DOHH2 (cell line): Measurements from ENCODE around the gene RAP1B.

ENCODE experiments used
- H3F3A ChIP-seq: fragments of 200-600 bp; sonication (generic), shearing (Covaris generic); 2 replicates; pipeline ENCODE4 v1.6.0; 2016; ENCODE audit warnings: antibody characterized with exemption, mild to moderate bottlenecking; ENCODE audit not compliant: control insufficient read depth, insufficient read depth
- H3K27ac ChIP-seq: fragments of 200-600 bp; sonication (generic); 2 replicates; pipeline ENCODE4 v1.5.1; 2014; ENCODE audit warnings: low read depth, mild to moderate bottlenecking, low read length, moderate library complexity
- H3K27me3 ChIP-seq: fragments of 200-600 bp; sonication (generic); 2 replicates; pipeline ENCODE4 v1.6.1; 2014; ENCODE audit warnings: mild to moderate bottlenecking, low read length, mixed read lengths; ENCODE audit not compliant: control insufficient read depth
- H3K36me3 ChIP-seq: fragments of 200-600 bp; sonication (generic); 2 replicates; pipeline ENCODE4 v1.6.1; 2014; ENCODE audit warnings: mild to moderate bottlenecking, low read length, moderate library complexity, mixed read lengths; ENCODE audit not compliant: control insufficient read depth
- H3K4me1 ChIP-seq: fragments of 200-600 bp; sonication (generic); 2 replicates; pipeline ENCODE4 v1.6.1; 2014; ENCODE audit warnings: mild to moderate bottlenecking, low read length, mixed read lengths; ENCODE audit not compliant: control insufficient read depth
- H3K4me2 ChIP-seq: fragments of 200-600 bp; sonication (generic); 2 replicates; pipeline ENCODE4 v1.6.0; 2014; ENCODE audit warnings: mild to moderate bottlenecking, low read length, moderate library complexity
- H3K4me3 ChIP-seq: fragments of 200-600 bp; sonication (generic); 2 replicates; pipeline ENCODE4 v1.5.1; 2014; ENCODE audit warnings: mild to moderate bottlenecking, low read length, mixed read lengths
- H3K79me2 ChIP-seq: fragments of 200-600 bp; sonication (generic); 2 replicates; pipeline ENCODE4 v1.6.1; 2014; ENCODE audit warnings: mild to moderate bottlenecking, low read length, mixed read lengths; ENCODE audit not compliant: control insufficient read depth
- H3K9me2 ChIP-seq: fragments of 200-600 bp; sonication (generic); replicated peaks from 2 replicates; pipeline ENCODE4 v1.6.1; 2014; ENCODE audit warnings: mild to moderate bottlenecking, low read length, mixed read lengths; ENCODE audit not compliant: control insufficient read depth
- H3K9me3 ChIP-seq: fragments of 200-600 bp; sonication (generic); 2 replicates; pipeline ENCODE4 v1.6.1; 2014; ENCODE audit warnings: antibody characterized with exemption, low read length, mixed read lengths; ENCODE audit not compliant: control insufficient read depth, insufficient read depth
- H4K20me1 ChIP-seq: fragments of 200-600 bp; sonication (generic); 2 replicates; pipeline ENCODE4 v1.6.0; 2014; ENCODE audit warnings: low read depth, mild to moderate bottlenecking, antibody characterized with exemption, low read length, moderate library complexity; ENCODE audit not compliant: control insufficient read depth, insufficient read depth
- EZH2phosphoT487 ChIP-seq: fragments of 200-600 bp; sonication (generic); IDR thresholded peaks from 2 replicates; pipeline ENCODE4 v1.6.1; 2017; ENCODE audit warnings: borderline replicate concordance, mild to moderate bottlenecking, antibody characterized with exemption, low read length, moderate library complexity, mixed read lengths
- TF ChIP-seq, protein P1 (sequence below): fragments of 200-600 bp; sonication (generic); IDR thresholded peaks from one replicate; pipeline ENCODE4 v1.5.1; 2014; ENCODE audit warnings: antibody characterized with exemption, mild to moderate bottlenecking, low read depth, low read length; ENCODE audit not compliant: poor library complexity, severe bottlenecking

The RAP1B gene

DNA sequence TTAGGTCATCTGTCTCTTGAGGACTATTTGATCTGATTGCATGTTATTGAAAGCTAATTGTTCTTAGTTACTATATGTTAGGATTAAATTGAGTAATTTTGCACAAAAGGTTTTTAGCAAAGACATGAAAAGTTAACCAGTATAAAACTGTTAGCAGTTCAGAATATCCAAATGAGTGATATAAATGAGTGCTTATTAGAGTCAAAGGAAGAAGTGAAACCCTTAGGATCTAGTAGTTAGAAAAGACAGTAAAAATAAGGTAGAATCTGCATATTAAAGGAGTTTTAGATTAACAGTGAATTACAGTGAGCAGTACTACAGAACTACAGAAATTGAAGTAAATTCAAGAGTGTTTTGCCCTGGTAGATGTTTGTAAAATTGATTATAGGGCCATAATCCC is 12.4 kb downstream of the RAP1B start:
- peaks cover 96% of the 10 kb centered on the region for H3K4me1 ChIP-seq
- H3K4me2 ChIP-seq, result peak overlapping the region; percentile 72
- H3K9me3 ChIP-seq, result no peaks in the 10 kb centered on the region
- H3K27ac ChIP-seq, result peak overlapping the region; percentile 63
- peaks cover 12% of the 10 kb centered on the region for H3F3A ChIP-seq
- TF ChIP-seq, protein P1, sequence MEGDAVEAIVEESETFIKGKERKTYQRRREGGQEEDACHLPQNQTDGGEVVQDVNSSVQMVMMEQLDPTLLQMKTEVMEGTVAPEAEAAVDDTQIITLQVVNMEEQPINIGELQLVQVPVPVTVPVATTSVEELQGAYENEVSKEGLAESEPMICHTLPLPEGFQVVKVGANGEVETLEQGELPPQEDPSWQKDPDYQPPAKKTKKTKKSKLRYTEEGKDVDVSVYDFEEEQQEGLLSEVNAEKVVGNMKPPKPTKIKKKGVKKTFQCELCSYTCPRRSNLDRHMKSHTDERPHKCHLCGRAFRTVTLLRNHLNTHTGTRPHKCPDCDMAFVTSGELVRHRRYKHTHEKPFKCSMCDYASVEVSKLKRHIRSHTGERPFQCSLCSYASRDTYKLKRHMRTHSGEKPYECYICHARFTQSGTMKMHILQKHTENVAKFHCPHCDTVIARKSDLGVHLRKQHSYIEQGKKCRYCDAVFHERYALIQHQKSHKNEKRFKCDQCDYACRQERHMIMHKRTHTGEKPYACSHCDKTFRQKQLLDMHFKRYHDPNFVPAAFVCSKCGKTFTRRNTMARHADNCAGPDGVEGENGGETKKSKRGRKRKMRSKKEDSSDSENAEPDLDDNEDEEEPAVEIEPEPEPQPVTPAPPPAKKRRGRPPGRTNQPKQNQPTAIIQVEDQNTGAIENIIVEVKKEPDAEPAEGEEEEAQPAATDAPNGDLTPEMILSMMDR, result no peak
- TF ChIP-seq EZH2phosphoT487, result no peak
- no peaks in the 10 kb centered on the region for H3K9me2 ChIP-seq
- peaks cover 33% of the 10 kb centered on the region for H4K20me1 ChIP-seq
- H3K27me3 ChIP-seq, result no peaks in the 10 kb centered on the region
- H3K4me3 ChIP-seq, result peak overlapping the region; percentile 55
- H3K79me2 ChIP-seq, result peaks cover 100% of the 10 kb centered on the region
- peaks cover 83% of the 10 kb centered on the region for H3K36me3 ChIP-seq

DNA sequence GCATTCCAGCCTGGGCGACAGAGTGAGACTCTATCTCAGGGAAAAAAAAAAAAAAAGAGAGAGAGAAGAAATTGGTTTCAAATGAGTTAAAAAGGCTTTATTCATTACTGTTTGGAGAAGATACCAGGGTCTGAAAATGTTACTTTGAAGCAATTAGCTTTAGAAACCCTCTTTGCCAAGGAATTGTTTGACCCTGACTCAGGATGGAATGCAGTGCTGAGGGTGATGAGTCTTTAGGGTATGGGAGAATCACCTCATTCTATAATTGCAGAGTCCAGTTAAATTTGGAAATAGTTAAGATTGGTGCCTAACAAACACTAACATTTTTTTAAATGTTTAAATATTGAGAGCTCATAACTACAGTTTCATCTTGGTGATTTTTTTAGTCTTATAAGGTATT is 13.3 kb downstream of the RAP1B start:
- H3F3A ChIP-seq, result peaks cover 18% of the 10 kb centered on the region
- TF ChIP-seq EZH2phosphoT487, result no peak
- TF ChIP-seq, protein P1, result no peak
- H3K27ac ChIP-seq, result no peak overlapping the region
- H3K4me2 ChIP-seq, result no peak overlapping the region
- H3K36me3 ChIP-seq, result peaks cover 77% of the 10 kb centered on the region
- H4K20me1 ChIP-seq, result peaks cover 29% of the 10 kb centered on the region
- peaks cover 100% of the 10 kb centered on the region for H3K79me2 ChIP-seq
- H3K27me3 ChIP-seq, result no peaks in the 10 kb centered on the region
- no peak overlapping the region for H3K4me3 ChIP-seq
- H3K4me1 ChIP-seq, result peaks cover 96% of the 10 kb centered on the region
- no peaks in the 10 kb centered on the region for H3K9me3 ChIP-seq
- H3K9me2 ChIP-seq, result no peaks in the 10 kb centered on the region

DNA sequence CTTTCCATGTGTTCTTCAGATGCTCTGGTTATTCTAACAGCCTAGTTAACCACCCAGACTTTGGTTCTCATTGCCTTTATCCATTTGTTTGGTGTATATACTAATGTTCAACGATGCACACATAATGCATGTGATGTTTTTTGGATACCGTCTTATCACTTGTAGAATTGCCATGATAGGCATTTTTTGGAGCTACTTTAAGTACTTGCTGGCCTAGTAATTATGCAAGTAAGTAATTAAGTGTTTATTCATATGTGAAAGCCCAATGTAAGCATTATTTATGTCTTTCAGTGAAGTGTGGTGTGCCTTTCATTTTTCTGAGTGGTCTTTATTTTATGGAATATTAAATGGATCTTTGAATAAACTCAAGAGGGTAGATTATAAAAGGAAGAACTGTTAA is 14.2 kb downstream of the RAP1B start:
- Histone ChIP-seq H3K27ac (no peak overlapping the region), H3K9me2 (no peaks in the 10 kb centered on the region), H4K20me1 (peaks cover 24% of the 10 kb centered on the region), H3F3A (peaks cover 27% of the 10 kb centered on the region), H3K4me2 (no peak overlapping the region), H3K9me3 (no peaks in the 10 kb centered on the region), H3K4me1 (peaks cover 96% of the 10 kb centered on the region), H3K36me3 (peaks cover 76% of the 10 kb centered on the region), H3K4me3 (no peak overlapping the region), H3K27me3 (no peaks in the 10 kb centered on the region), H3K79me2 (peaks cover 100% of the 10 kb centered on the region)
- TF ChIP-seq EZH2phosphoT487, result no peak
- TF ChIP-seq, protein P1, result no peak
